PC-9 (cell line): ENCODE measurements around the gene MAP1A.

Source experiments
- CTCF ChIP-seq: fragments of 200-600 bp; sonication (generic); conservative IDR thresholded peaks from 2 replicates; pipeline ENCODE4 v1.6.1; 2017; ENCODE audit warnings: mixed run types, antibody characterized with exemption, mild to moderate bottlenecking, moderate library complexity
- EZH2 ChIP-seq: fragments of 200-600 bp; sonication (generic); IDR thresholded peaks from 2 replicates; pipeline ENCODE4 v1.8.0; 2017; ENCODE audit warnings: antibody characterized with exemption, low read depth

- TF ChIP-seq CTCF (no peak), EZH2 (no peak)
These were observed 6.9 kb downstream of the MAP1A start for GRCh38 chr15:43524254-43524845.
